ENCODE measurements around the gene MFAP2.

GRCh38 chr1:16960560-16961296 lies 19.7 kb downstream of the MFAP2 start:
- no peak for TF ChIP-seq CTCF (IDR thresholded peaks at IDR 0.05)
- TF ChIP-seq POLR2A (IDR thresholded peaks at IDR 0.05), result no peak
